HG03097 (cell line): ENCODE results near the gene NOCT.
"Not testable (repeated sequence)": the region's sequence is repeated elsewhere in the genome, so short reads cannot be mapped to it uniquely, and the experiment has no call there.

Experiments used
- ATAC-seq: cut with Tn5 transposase; IDR thresholded peaks from one replicate; pipeline ENCODE4 v1.9.1; 2021; ENCODE audit not compliant: unreplicated experiment, low FRiP score

Gene NOCT

GRCh38 chr4:139042981-139043460, 27.4 kb downstream of the NOCT start:
- no peak for ATAC-seq

GRCh38 chr4:139044291-139044690, 28.7 kb downstream of the NOCT start:
- ATAC-seq: no peak

GRCh38 chr4:139048026-139048425, 32.4 kb downstream of the NOCT start:
- no peak for ATAC-seq

- no peak for ATAC-seq
Measured at GRCh38 chr4:139050446-139050845, 34.9 kb downstream of the NOCT start.

- ATAC-seq: no peak
Measured at GRCh38 chr4:139053909-139054308, 38.3 kb downstream of the NOCT start.

GRCh38 chr4:139054791-139055505, 39.4 kb downstream of the NOCT start:
- ATAC-seq: no peak

- ATAC-seq: not testable (repeated sequence)
Measured at GRCh38 chr4:139059026-139059425, 43.4 kb downstream of the NOCT start.

- no peak for ATAC-seq
Measured at GRCh38 chr4:139060591-139060990, 45.0 kb downstream of the NOCT start.

- no peak for ATAC-seq
Measured at GRCh38 chr4:139076016-139076744, 60.6 kb downstream of the NOCT start.

- ATAC-seq: no peak
Measured at GRCh38 chr4:139077567-139078355, 62.2 kb downstream of the NOCT start.

GRCh38 chr4:139078926-139079325, 63.3 kb downstream of the NOCT start:
- no peak for ATAC-seq

GRCh38 chr4:139082750-139083606, 67.4 kb downstream of the NOCT start:
- ATAC-seq: peak; percentile 81

- ATAC-seq: peak; percentile 23
Measured at GRCh38 chr4:139083607-139083955, 68.0 kb downstream of the NOCT start.

- peak; percentile 44 for ATAC-seq
Measured at GRCh38 chr4:139083956-139084803, 68.6 kb downstream of the NOCT start.

GRCh38 chr4:139084804-139085093, 69.2 kb downstream of the NOCT start:
- ATAC-seq: no peak

- ATAC-seq: no peak
Measured at GRCh38 chr4:139085141-139085540, 69.6 kb downstream of the NOCT start.

GRCh38 chr4:139092271-139092670, 76.7 kb downstream of the NOCT start:
- ATAC-seq: no peak
